H1 (cell line): ENCODE results near the gene CFAP65. TPM values are rescaled to one million over a fixed set of nuclear protein-coding genes. Genes with fewer than 3 reads are reported as not detected.

Experiments used
- CTBP2 ChIP-seq: IDR thresholded peaks from 2 replicates; pipeline ENCODE4 v1.7.0; 2011; ENCODE audit warnings: borderline replicate concordance, mild to moderate bottlenecking, moderate library complexity, mixed read lengths, low read length; ENCODE audit not compliant: insufficient read depth, insufficient read length
- EP300 ChIP-seq, 2 experiments: IDR thresholded peaks; 1 replicate in 1 of 2; 2 replicates in 1 of 2; pipeline ENCODE4 v1.6.1; 2011 to 2012; ENCODE audit warnings: low read depth in 2 of 2, low read length in 2 of 2, mild to moderate bottlenecking in 2 of 2, borderline replicate concordance in 1 of 2, inconsistent platforms in 1 of 2, moderate library complexity in 1 of 2
- EZH2 ChIP-seq: fragments of 200-600 bp; sonication (generic); IDR thresholded peaks from 2 replicates; pipeline ENCODE4 v1.7.1; 2012; ENCODE audit warnings: low read depth, mild to moderate bottlenecking, moderate library complexity, low read length, inconsistent platforms; ENCODE audit not compliant: severe bottlenecking
- JUND ChIP-seq: IDR thresholded peaks from 2 replicates; pipeline ENCODE4 v1.6.1; 2011; ENCODE audit warnings: mild to moderate bottlenecking, improper control_type of control experiment, low read length
- KDM4A ChIP-seq: IDR thresholded peaks from one replicate; pipeline ENCODE4 v1.7.1; 2012; ENCODE audit warnings: low read depth, mild to moderate bottlenecking, moderate library complexity, low read length, inconsistent platforms; ENCODE audit not compliant: severe bottlenecking
- MAFK ChIP-seq: IDR thresholded peaks from 2 replicates; pipeline ENCODE4 v1.6.1; 2012; ENCODE audit warnings: low read depth, mild to moderate bottlenecking, improper control_type of control experiment, low read length
- RFX5 ChIP-seq: IDR thresholded peaks from 2 replicates; pipeline ENCODE4 v1.6.1; 2011; ENCODE audit warnings: low read depth, low read length, improper control_type of control experiment, borderline replicate concordance
- RXRA ChIP-seq: IDR thresholded peaks from 2 replicates; pipeline ENCODE4 v1.6.1; 2011; ENCODE audit warnings: low read depth, mild to moderate bottlenecking, low read length, moderate library complexity; ENCODE audit not compliant: insufficient read depth
- SP2 ChIP-seq: IDR thresholded peaks from 2 replicates; pipeline ENCODE4 v1.6.1; 2012; ENCODE audit warnings: mild to moderate bottlenecking, low read length, inconsistent platforms
- SP4 ChIP-seq: IDR thresholded peaks from 2 replicates; pipeline ENCODE4 v1.6.1; 2012; ENCODE audit warnings: low read length, inconsistent platforms
- SUZ12 ChIP-seq: fragments of 200-600 bp; sonication (generic); IDR thresholded peaks from 2 replicates; pipeline ENCODE4 v1.6.1; 2012; ENCODE audit warnings: mild to moderate bottlenecking, inconsistent platforms, low read length, moderate library complexity, mixed read lengths
- TBP ChIP-seq: IDR thresholded peaks from 2 replicates; pipeline ENCODE4 v1.6.1; 2011; ENCODE audit warnings: low read depth, low read length, improper control_type of control experiment
- TCF12 ChIP-seq: IDR thresholded peaks from 2 replicates; pipeline ENCODE4 v1.6.1; 2011; ENCODE audit warnings: low read depth, mild to moderate bottlenecking, low read length
- TEAD4 ChIP-seq: IDR thresholded peaks from 2 replicates; pipeline ENCODE4 v1.6.1; 2012; ENCODE audit warnings: low read depth, low read length, inconsistent platforms, mixed read lengths
- USF2 ChIP-seq: IDR thresholded peaks from 2 replicates; pipeline ENCODE4 v1.6.1; 2011; ENCODE audit warnings: low read length, improper control_type of control experiment
- YY1 ChIP-seq: IDR thresholded peaks from 2 replicates; pipeline ENCODE4 v1.6.1; 2011; ENCODE audit warnings: low read depth, mild to moderate bottlenecking, low read length
- polyA plus RNA-seq, 7 experiments: library from polyadenylated mRNA; depleted of rRNA in 3 of 7; stranded (reverse) in 5 of 7; unstranded in 2 of 7; fragments of >200 nt in 5 of 7; fragments of 200-250 nt in 2 of 7; gene quantifications; 1 replicate in 5 of 7; 2 replicates in 1 of 7; 4 replicates in 1 of 7; pipeline versions ENCODE4 v1.2.1 to v1.2.3, GENCODE V29; 2011 to 2013; ENCODE audit warnings: missing spikeins in 2 of 7, mixed read lengths in 2 of 7
- total RNA-seq: library from RNA; stranded (reverse); fragmentation: NEBNext Ultra II Directional; extraction: Animal tissue kit (Norgen Biotek cat#: 25700); gene quantifications from 2 replicates; pipeline ENCODE4 v1.2.1, GENCODE V29; 2021
- TF ChIP-seq, protein P1 (sequence below): IDR thresholded peaks from 2 replicates; pipeline ENCODE4 v1.6.1; 2012; ENCODE audit warnings: inconsistent platforms
- TF ChIP-seq, protein P2 (sequence below), 3 experiments: IDR thresholded peaks; 1 replicate in 2 of 3; 2 replicates in 1 of 3; pipeline versions ENCODE4 v1.5.1 to v1.6.1; 2011; ENCODE audit warnings: low read length in 3 of 3, mild to moderate bottlenecking in 3 of 3, inconsistent platforms in 2 of 3, low read depth in 1 of 3, moderate library complexity in 1 of 3; ENCODE audit not compliant: insufficient read depth in 1 of 3; ENCODE audit errors: control extremely low read depth in 1 of 3

CFAP65 gene
- total and polyA plus RNA-seq, 2 of the 8 experiments (the other 6 are each of a cell fraction or from before 2014, with no cell fraction given), result 0.19 to 0.45 TPM

DNA sequence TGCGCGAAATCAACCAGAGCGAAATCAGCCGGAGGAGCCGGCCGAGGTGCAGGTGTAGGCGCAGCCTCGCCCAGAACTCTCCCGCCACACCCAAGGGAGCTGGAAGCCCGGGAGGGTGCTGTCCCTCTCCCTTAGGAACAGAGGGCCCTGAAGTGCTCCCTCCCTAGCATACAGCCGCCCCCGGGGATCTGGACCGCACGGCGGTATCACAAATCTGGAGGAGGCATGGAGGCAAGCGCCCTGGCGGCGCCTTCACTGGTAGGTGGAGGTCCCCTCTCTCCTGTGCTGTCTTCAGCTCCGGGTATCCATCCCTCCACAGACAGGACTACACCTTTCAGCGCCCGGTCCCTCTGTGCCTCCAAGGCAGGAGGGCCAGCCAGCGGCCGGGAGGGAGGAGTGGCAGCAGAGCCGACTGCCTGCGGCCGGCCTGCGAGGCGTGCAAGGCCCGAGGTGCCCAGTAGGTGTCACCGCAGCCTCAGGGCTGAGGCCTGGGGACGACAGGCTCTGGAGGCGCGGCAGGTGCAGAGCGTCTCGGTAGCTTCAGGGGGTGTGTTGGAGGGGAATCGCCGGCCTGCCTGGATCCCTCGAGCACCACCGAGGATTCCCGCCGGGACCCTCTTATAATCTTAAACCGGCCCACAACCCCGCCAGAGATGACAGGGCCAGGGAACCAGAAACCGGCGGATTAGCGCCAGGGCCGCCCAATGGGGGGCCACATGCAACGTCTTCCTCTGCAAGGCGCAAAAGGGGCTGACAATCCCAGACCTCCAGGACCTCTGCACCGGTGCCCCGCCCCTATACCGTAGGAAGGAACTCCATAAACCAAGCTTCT, 16.6 kb upstream of the CFAP65 start (continued):
- TF ChIP-seq USF2 (no peak), RFX5 (no peak), EZH2 (peak; percentile 12), YY1 (no peak), RXRA (no peak), MAFK (no peak), KDM4A (peak; percentile 30), TEAD4 (no peak), JUND (0 out of 2 replicates have a peak, but pooled peaks have one; percentile 17), SP4 (no peak), TCF12 (0 out of 2 replicates have a peak, but pooled peaks have one; percentile 60), TBP (peak; percentile 40; the same call in 1 of the 2 replicates), SP2 (no peak), EP300 (IDR thresholded peaks at IDR 0.05; ENCODE audit: borderline replicate concordance in 1 of 2, low read depth in 2 of 2, low read length in 2 of 2) (no peak; a peak in 1 of 3 replicates), SUZ12 (peak; percentile 37; the same call in 1 of the 2 replicates), CTBP2 (no peak)
- TF ChIP-seq, protein P1, sequence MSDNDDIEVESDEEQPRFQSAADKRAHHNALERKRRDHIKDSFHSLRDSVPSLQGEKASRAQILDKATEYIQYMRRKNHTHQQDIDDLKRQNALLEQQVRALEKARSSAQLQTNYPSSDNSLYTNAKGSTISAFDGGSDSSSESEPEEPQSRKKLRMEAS, result peak; percentile 55; the same call in 1 of the 2 replicates
- TF ChIP-seq, protein P2, sequence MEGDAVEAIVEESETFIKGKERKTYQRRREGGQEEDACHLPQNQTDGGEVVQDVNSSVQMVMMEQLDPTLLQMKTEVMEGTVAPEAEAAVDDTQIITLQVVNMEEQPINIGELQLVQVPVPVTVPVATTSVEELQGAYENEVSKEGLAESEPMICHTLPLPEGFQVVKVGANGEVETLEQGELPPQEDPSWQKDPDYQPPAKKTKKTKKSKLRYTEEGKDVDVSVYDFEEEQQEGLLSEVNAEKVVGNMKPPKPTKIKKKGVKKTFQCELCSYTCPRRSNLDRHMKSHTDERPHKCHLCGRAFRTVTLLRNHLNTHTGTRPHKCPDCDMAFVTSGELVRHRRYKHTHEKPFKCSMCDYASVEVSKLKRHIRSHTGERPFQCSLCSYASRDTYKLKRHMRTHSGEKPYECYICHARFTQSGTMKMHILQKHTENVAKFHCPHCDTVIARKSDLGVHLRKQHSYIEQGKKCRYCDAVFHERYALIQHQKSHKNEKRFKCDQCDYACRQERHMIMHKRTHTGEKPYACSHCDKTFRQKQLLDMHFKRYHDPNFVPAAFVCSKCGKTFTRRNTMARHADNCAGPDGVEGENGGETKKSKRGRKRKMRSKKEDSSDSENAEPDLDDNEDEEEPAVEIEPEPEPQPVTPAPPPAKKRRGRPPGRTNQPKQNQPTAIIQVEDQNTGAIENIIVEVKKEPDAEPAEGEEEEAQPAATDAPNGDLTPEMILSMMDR (IDR thresholded peaks at IDR 0.05; ENCODE audit: control extremely low read depth in 1 of 3, insufficient read depth in 1 of 3, low read depth in 1 of 3, low read length in 3 of 3), result peak in 2 of 3 experiments; percentile 94 to 97; a peak in 3 of 4 replicates
